Measurements from ENCODE around the gene YY1AP1. TPM values are rescaled to one million over a fixed set of nuclear protein-coding genes. Genes with fewer than 3 reads are reported as not detected.
"Not testable (repeated sequence)": the region's sequence is repeated elsewhere in the genome, so short reads cannot be mapped to it uniquely, and the experiment has no call there.

The YY1AP1 gene
- total RNA-seq: 66.3 TPM
- long read RNA-seq, transcript YY1AP1-205 (11 exons, 2,663 nt): minor isoform, 8 of 93 reads
- long read RNA-seq, transcript YY1AP1-212 (11 exons, 2,654 nt): major isoform, 14 of 93 reads
- long read RNA-seq, partial matches to known transcripts: 19 of 93 reads
- long read RNA-seq, other reads (novel, unspliced or antisense): 49 of 93 reads

GRCh38 chr1:155688324-155689080 is at the start of gene YY1AP1:
YY1AP1 (minus strand) TSS chr1:155688774; CDS start chr1:155680436, 8,338 bp downstream.
- intact Hi-C loops (cut with DNase I): no loop called here

GRCh38 chr1:155729031-155729898 is 40.7 kb upstream of the YY1AP1 start:
- DNase-seq (ENCODE audit: low spot score): no peak
- intact Hi-C loops (cut with DNase I): no loop called here

More at GRCh38 chr1:155688324-155689080, at the start of gene YY1AP1:
- peak; percentile 97 for DNase-seq (ENCODE audit: low spot score)

GRCh38 chr1:155725142-155725541 is 36.6 kb upstream of the YY1AP1 start:
- DNase-seq (ENCODE audit: low spot score): no peak
- intact Hi-C loops (cut with DNase I): no loop called here

GRCh38 chr1:155719703-155720102 is 31.1 kb upstream of the YY1AP1 start:
- intact Hi-C loops (cut with DNase I): no loop called here
- DNase-seq (ENCODE audit: low spot score): no peak

GRCh38 chr1:155718524-155719115 is 30.0 kb upstream of the YY1AP1 start:
- DNase-seq (ENCODE audit: low spot score); intact Hi-C loops (cut with DNase I): not testable (repeated sequence)

GRCh38 chr1:155717041-155717440 is 28.5 kb upstream of the YY1AP1 start:
- no peak for DNase-seq (ENCODE audit: low spot score)
- intact Hi-C loops (cut with DNase I): no loop called here

- intact Hi-C loops (cut with DNase I): no loop called here
- DNase-seq (ENCODE audit: low spot score): no peak
Observed at GRCh38 chr1:155715777-155716176, 27.2 kb upstream of the YY1AP1 start.

- intact Hi-C loops (cut with DNase I); DNase-seq (ENCODE audit: low spot score): not testable (repeated sequence)
Observed at GRCh38 chr1:155715056-155715455, 26.5 kb upstream of the YY1AP1 start.

- intact Hi-C loops (cut with DNase I): no loop called here
- no peak for DNase-seq (ENCODE audit: low spot score)
Observed at GRCh38 chr1:155713075-155713474, 24.5 kb upstream of the YY1AP1 start.

- DNase-seq (ENCODE audit: low spot score); intact Hi-C loops (cut with DNase I): not testable (repeated sequence)
Observed at GRCh38 chr1:155712636-155713035, 24.1 kb upstream of the YY1AP1 start.

GRCh38 chr1:155711457-155711856 is 22.9 kb upstream of the YY1AP1 start:
- intact Hi-C loops (cut with DNase I); DNase-seq (ENCODE audit: low spot score): not testable (repeated sequence)

GRCh38 chr1:155709391-155709790 is 20.8 kb upstream of the YY1AP1 start:
- DNase-seq (ENCODE audit: low spot score): no peak
- intact Hi-C loops (cut with DNase I): no loop called here

GRCh38 chr1:155706139-155706538 is 17.6 kb upstream of the YY1AP1 start:
- intact Hi-C loops (cut with DNase I): no loop called here
- DNase-seq (ENCODE audit: low spot score): no peak

- DNase-seq (ENCODE audit: low spot score); intact Hi-C loops (cut with DNase I): not testable (repeated sequence)
Observed at GRCh38 chr1:155704414-155704813, 15.8 kb upstream of the YY1AP1 start.

- no peak for DNase-seq (ENCODE audit: low spot score)
- intact Hi-C loops (cut with DNase I): no loop called here
Observed at GRCh38 chr1:155703216-155703615, 14.6 kb upstream of the YY1AP1 start.

- intact Hi-C loops (cut with DNase I): not testable (repeated sequence)
Observed at GRCh38 chr1:155701675-155702074, 13.1 kb upstream of the YY1AP1 start.

GRCh38 chr1:155699062-155699461 is 10.5 kb upstream of the YY1AP1 start:
- intact Hi-C loops (cut with DNase I); DNase-seq (ENCODE audit: low spot score): not testable (repeated sequence)

More at GRCh38 chr1:155701675-155702074, 13.1 kb upstream of the YY1AP1 start:
- DNase-seq (ENCODE audit: low spot score): not testable (repeated sequence)

- intact Hi-C loops (cut with DNase I): no loop called here
- DNase-seq (ENCODE audit: low spot score): no peak
Observed at GRCh38 chr1:155698382-155699038, 9.9 kb upstream of the YY1AP1 start.

GRCh38 chr1:155697616-155698015 is 9.0 kb upstream of the YY1AP1 start:
- DNase-seq (ENCODE audit: low spot score); intact Hi-C loops (cut with DNase I): not testable (repeated sequence)

All from cardiac septum (tissue), 1 donor.